Measurements from ENCODE around the gene PVALEF. TPM values are rescaled to one million over a fixed set of nuclear protein-coding genes. Genes with fewer than 3 reads are reported as not detected.

The PVALEF gene
- polyA plus RNA-seq, 1 of the 3 experiments (the other 2 are of a cell fraction), result not detected

- Histone ChIP-seq H3K4me3 (ENCODE audit: low read depth in 2 of 2, low read length in 1 of 2) (peak overlapping the region; percentile 76 to 94), H3K9me2 (no peaks in the 10 kb centered on the region), H3K4me2 (peak overlapping the region; percentile 100), H2AFZ (ENCODE audit: low read depth) (peak overlapping the region; percentile 82), H4K20me1 (ENCODE audit: insufficient read depth) (no peaks in the 10 kb centered on the region), H3K79me2 (ENCODE audit: insufficient read depth) (peaks cover 17% of the 10 kb centered on the region), H3K27ac (ENCODE audit: low read depth in 2 of 2, low read length in 1 of 2) (peak overlapping the region in 1 of 2 experiments; percentile 24; a peak in 1 of 4 replicates), H3K27me3 (ENCODE audit: insufficient read depth) (no peaks in the 10 kb centered on the region), H3F3A (replicated peaks; ENCODE audit: insufficient read depth) (peaks cover 19% of the 10 kb centered on the region), H3K9me3 (no peaks in the 10 kb centered on the region), H3K9ac (peak overlapping the region; percentile 79), H3K36me3 (replicated peaks in 1 of 2; ENCODE audit: control insufficient read depth in 1 of 2, insufficient read depth in 2 of 2, low read length in 1 of 2) (no peaks in the 10 kb centered on the region), H3K4me1 (ENCODE audit: control insufficient read depth in 1 of 2, insufficient read depth in 2 of 2, low read depth in 1 of 2, low read length in 1 of 2) (peaks cover 7 to 16% of the 10 kb centered on the region in 2 experiments; a peak in 3 of 4 replicates)
- 0% methylated on average over 6 of the region's 30 CpGs for WGBS (ENCODE audit: low lambda C conversion rate)
- CTCF ChIA-PET, result interaction anchor here (0.7 to 3.8 kb wide), 4 partner anchors 16 to 199 kb away, joined by 3 to 15 read pairs (median 4); partner anchors contain the start of genes NDUFAF8 and TEPSIN
- POLR2A ChIA-PET, result interaction anchor here (0.7 to 1.2 kb wide), 5 partner anchors 9 to 144 kb away, joined by 3 to 7 read pairs (median 3); partner anchors contain the start of gene NDUFAF8
- DNase-seq, result no peak
- TF ChIP-seq, protein P1, sequence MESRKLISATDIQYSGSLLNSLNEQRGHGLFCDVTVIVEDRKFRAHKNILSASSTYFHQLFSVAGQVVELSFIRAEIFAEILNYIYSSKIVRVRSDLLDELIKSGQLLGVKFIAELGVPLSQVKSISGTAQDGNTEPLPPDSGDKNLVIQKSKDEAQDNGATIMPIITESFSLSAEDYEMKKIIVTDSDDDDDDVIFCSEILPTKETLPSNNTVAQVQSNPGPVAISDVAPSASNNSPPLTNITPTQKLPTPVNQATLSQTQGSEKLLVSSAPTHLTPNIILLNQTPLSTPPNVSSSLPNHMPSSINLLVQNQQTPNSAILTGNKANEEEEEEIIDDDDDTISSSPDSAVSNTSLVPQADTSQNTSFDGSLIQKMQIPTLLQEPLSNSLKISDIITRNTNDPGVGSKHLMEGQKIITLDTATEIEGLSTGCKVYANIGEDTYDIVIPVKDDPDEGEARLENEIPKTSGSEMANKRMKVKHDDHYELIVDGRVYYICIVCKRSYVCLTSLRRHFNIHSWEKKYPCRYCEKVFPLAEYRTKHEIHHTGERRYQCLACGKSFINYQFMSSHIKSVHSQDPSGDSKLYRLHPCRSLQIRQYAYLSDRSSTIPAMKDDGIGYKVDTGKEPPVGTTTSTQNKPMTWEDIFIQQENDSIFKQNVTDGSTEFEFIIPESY (IDR thresholded peaks at IDR 0.05; ENCODE audit: borderline replicate concordance, low read depth), result no peak
- TF ChIP-seq CTCF (IDR thresholded peaks at IDR 0.05) (no peak), GABPA (IDR thresholded peaks at IDR 0.05; ENCODE audit: low read depth) (no peak), NRF1 (IDR thresholded peaks at IDR 0.05; ENCODE audit: low read depth, low read length) (no peak), IRF3 (IDR thresholded peaks at IDR 0.05; ENCODE audit: low read depth, low read length) (no peak), MAX (IDR thresholded peaks at IDR 0.05; ENCODE audit: low read depth) (no peak), EP300 (IDR thresholded peaks at IDR 0.05; ENCODE audit: borderline replicate concordance in 1 of 2, low read depth in 1 of 2, low read length in 1 of 2) (no peak), MEF2A (IDR thresholded peaks at IDR 0.05; ENCODE audit: borderline replicate concordance, low read depth) (no peak)
Measured at GRCh38 chr17:81222620-81222905, 57.3 kb downstream of the PVALEF start.
